Gastrocnemius medialis (tissue), 4 donors: ENCODE measurements around the gene CRYM.

Source experiments
- CTCF ChIP-seq, 5 experiments: fragments of 450-650 bp in 3 of 5; fragments of 200-600 bp in 2 of 5; sonication (generic) in 2 of 5; IDR thresholded peaks in 4 of 5; conservative IDR thresholded peaks in 1 of 5; 1 replicate in 4 of 5; 2 replicates in 1 of 5; pipeline ENCODE4 v1.5.1; 2016 to 2019; ENCODE audit warnings: antibody characterized with exemption in 5 of 5, mild to moderate bottlenecking in 3 of 5, moderate library complexity in 3 of 5
- POLR2A ChIP-seq, 2 donors: fragments of 450-650 bp; IDR thresholded peaks; one replicate each; pipeline ENCODE4 v1.6.1; 2017; ENCODE audit warnings: antibody characterized with exemption in 2 of 2, mild to moderate bottlenecking in 2 of 2, moderate library complexity in 2 of 2

DNA sequence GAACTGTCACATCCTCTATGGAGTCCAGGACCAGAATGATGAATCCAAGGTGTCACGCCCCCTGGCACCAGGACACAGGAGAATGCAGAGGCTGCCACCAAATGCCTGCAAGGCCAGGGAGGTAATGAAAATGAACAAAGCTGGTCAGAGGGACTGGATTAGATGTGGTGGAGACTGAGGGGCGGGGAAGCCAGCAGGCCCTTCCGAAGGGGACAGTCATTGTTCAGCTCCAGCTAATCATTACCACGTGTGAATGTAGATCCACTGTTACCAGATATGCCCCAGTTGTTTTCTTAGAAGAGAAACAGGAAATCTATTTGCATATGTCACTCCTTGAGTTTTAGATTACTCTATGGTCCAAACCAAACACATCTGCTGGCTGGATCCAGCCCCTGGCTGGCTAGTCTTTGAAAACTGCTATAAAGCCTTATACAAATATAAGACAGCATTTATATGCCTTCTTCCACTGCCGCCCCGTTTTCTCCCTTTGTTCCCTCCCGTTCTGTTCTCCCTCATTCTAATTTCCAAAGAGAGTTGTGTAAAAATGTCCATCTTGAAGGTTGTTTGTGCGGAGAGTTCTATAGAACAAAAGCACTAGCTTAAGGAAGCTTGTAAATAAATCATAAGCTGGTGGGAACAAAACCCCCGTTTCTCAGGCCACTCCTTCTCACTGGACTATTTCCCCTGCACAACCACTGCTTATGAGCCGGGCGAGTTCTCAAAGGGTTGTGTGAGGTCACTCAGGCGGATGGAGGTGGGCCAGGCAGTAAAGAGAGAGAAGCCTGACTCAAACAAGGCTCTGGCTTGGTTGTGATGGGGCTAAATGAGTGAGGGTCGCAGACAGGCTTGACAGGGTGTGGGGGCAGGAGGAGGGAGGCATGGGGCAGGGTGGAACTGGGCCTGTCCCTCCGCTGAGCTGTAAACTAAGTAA is 14.2 kb downstream of the CRYM start:
- no peak for TF ChIP-seq CTCF (IDR thresholded peaks at IDR 0.05 in 4 of 5, conservative IDR thresholded peaks at IDR 0.05 in 1 of 5)
- no peak for TF ChIP-seq POLR2A (IDR thresholded peaks at IDR 0.05)
